Suprapubic skin (tissue), 4 donors: ENCODE data around the gene MIGA2.

Source experiments
- EP300 ChIP-seq: sonication (generic); formaldehyde crosslinking; IDR thresholded peaks from one replicate; pipeline ENCODE4 v1.6.1; 2017; ENCODE audit warnings: antibody characterized with exemption
- POLR2AphosphoS5 ChIP-seq, 3 donors: sonication (generic); formaldehyde crosslinking; IDR thresholded peaks; one replicate each; pipeline ENCODE4 v1.6.1; 2017; ENCODE audit warnings: antibody characterized with exemption in 3 of 3
- TF ChIP-seq, protein P1 (sequence below), 2 donors: fragments of 200-600 bp in 1 of 2; fragments of 450-650 bp in 1 of 2; sonication (generic) in 1 of 2; IDR thresholded peaks; one replicate each; pipeline ENCODE4 v1.5.1; 2016 to 2019; ENCODE audit warnings: antibody characterized with exemption in 2 of 2, mild to moderate bottlenecking in 1 of 2, moderate library complexity in 1 of 2

DNA sequence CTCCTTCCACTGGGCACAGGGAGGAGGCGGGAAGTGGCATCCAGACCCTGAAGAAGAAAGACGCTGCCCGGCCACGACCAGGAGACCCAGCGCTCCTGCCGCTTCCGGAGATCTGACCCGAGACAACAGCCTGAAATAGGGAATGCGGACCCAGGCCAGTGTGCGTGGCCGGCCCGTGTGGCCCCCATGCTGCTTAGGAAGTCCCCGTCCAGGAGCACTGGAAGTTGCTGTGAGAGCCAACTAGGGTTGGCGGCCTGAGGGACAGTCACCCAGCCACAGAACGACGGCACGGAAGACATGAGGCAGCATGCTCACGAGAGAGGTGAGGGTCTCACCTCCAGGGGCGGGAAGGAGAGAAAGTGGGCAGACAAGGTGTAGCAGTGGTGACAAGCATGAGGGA is 25.3 kb upstream of the MIGA2 start:
- TF ChIP-seq, protein P1, sequence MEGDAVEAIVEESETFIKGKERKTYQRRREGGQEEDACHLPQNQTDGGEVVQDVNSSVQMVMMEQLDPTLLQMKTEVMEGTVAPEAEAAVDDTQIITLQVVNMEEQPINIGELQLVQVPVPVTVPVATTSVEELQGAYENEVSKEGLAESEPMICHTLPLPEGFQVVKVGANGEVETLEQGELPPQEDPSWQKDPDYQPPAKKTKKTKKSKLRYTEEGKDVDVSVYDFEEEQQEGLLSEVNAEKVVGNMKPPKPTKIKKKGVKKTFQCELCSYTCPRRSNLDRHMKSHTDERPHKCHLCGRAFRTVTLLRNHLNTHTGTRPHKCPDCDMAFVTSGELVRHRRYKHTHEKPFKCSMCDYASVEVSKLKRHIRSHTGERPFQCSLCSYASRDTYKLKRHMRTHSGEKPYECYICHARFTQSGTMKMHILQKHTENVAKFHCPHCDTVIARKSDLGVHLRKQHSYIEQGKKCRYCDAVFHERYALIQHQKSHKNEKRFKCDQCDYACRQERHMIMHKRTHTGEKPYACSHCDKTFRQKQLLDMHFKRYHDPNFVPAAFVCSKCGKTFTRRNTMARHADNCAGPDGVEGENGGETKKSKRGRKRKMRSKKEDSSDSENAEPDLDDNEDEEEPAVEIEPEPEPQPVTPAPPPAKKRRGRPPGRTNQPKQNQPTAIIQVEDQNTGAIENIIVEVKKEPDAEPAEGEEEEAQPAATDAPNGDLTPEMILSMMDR (IDR thresholded peaks at IDR 0.05): no peak
- TF ChIP-seq POLR2AphosphoS5 (IDR thresholded peaks at IDR 0.05) (no peak), EP300 (no peak)
